Measurements from ENCODE around the gene SMPDL3A. TPM values are rescaled to one million over a fixed set of nuclear protein-coding genes. Genes with fewer than 3 reads are reported as not detected.
A peak's percentile ranks its signal among the peaks of the same experiment; 100 is the strongest.

SMPDL3A gene
- total and polyA plus RNA-seq, 2 of the 13 experiments (the other 11 are each of a cell fraction or from before 2014, with no cell fraction given), result 7.8 to 17.3 TPM

GRCh38 chr6:122789182-122790027 is at the start of gene SMPDL3A (continued):
- no peak for TF ChIP-seq MTA3 (CRISPR knock-in tag; IDR thresholded peaks at IDR 0.05)
- TF ChIP-seq NONO (IDR thresholded peaks at IDR 0.05), result no peak
- peak; percentile 94 for TF ChIP-seq NONO (CRISPR knock-in tag; conservative IDR thresholded peaks at IDR 0.05)
- TF ChIP-seq SP2 (CRISPR knock-in tag; IDR thresholded peaks at IDR 0.05), result peak; percentile 57; the same call in 1 of the 2 replicates
- peak; percentile 72 for TF ChIP-seq ZBTB2 (CRISPR knock-in tag; IDR thresholded peaks at IDR 0.05; ENCODE audit: low read depth)
- TF ChIP-seq ERF (CRISPR knock-in tag; IDR thresholded peaks at IDR 0.05), result peak; percentile 97
- TF ChIP-seq ZNF512B (CRISPR knock-in tag; IDR thresholded peaks at IDR 0.05; ENCODE audit: borderline replicate concordance), result 0 out of 2 replicates have a peak, but pooled peaks have one; percentile 23
- TF ChIP-seq SCMH1 (CRISPR knock-in tag; IDR thresholded peaks at IDR 0.05; ENCODE audit: borderline replicate concordance), result no peak
- TF ChIP-seq ZNF788 (CRISPR knock-in tag; IDR thresholded peaks at IDR 0.05; ENCODE audit: borderline replicate concordance), result peak; percentile 96
- TF ChIP-seq, protein P1, sequence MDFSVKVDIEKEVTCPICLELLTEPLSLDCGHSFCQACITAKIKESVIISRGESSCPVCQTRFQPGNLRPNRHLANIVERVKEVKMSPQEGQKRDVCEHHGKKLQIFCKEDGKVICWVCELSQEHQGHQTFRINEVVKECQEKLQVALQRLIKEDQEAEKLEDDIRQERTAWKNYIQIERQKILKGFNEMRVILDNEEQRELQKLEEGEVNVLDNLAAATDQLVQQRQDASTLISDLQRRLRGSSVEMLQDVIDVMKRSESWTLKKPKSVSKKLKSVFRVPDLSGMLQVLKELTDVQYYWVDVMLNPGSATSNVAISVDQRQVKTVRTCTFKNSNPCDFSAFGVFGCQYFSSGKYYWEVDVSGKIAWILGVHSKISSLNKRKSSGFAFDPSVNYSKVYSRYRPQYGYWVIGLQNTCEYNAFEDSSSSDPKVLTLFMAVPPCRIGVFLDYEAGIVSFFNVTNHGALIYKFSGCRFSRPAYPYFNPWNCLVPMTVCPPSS (IDR thresholded peaks at IDR 0.05), result no peak
- TF ChIP-seq ZBTB20 (CRISPR knock-in tag; IDR thresholded peaks at IDR 0.05; ENCODE audit: borderline replicate concordance, low read depth), result peak; percentile 33; the same call in 1 of the 2 replicates
- TF ChIP-seq ZBTB1 (CRISPR knock-in tag; IDR thresholded peaks at IDR 0.05; ENCODE audit: borderline replicate concordance), result no peak
- no peak for TF ChIP-seq SP1 (IDR thresholded peaks at IDR 0.05)
- peak; percentile 47; the same call in 1 of the 2 replicates for TF ChIP-seq SP1 (CRISPR knock-in tag; IDR thresholded peaks at IDR 0.05)
- TF ChIP-seq BHLHE40 (IDR thresholded peaks at IDR 0.05; ENCODE audit: low read length), result peak; percentile 89
- TF ChIP-seq MTF2 (CRISPR knock-in tag; IDR thresholded peaks at IDR 0.05; ENCODE audit: borderline replicate concordance), result peak; percentile 98
- no peak for TF ChIP-seq STAT5B (CRISPR knock-in tag; IDR thresholded peaks at IDR 0.05)
- TF ChIP-seq, protein P2, sequence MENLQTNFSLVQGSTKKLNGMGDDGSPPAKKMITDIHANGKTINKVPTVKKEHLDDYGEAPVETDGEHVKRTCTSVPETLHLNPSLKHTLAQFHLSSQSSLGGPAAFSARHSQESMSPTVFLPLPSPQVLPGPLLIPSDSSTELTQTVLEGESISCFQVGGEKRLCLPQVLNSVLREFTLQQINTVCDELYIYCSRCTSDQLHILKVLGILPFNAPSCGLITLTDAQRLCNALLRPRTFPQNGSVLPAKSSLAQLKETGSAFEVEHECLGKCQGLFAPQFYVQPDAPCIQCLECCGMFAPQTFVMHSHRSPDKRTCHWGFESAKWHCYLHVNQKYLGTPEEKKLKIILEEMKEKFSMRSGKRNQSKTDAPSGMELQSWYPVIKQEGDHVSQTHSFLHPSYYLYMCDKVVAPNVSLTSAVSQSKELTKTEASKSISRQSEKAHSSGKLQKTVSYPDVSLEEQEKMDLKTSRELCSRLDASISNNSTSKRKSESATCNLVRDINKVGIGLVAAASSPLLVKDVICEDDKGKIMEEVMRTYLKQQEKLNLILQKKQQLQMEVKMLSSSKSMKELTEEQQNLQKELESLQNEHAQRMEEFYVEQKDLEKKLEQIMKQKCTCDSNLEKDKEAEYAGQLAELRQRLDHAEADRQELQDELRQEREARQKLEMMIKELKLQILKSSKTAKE (CRISPR knock-in tag; IDR thresholded peaks at IDR 0.05; ENCODE audit: borderline replicate concordance), result peak; percentile 89
- TF ChIP-seq ISL2 (CRISPR knock-in tag; IDR thresholded peaks at IDR 0.05), result peak; percentile 84; the same call in 1 of the 2 replicates
- TF ChIP-seq ZNF101 (CRISPR knock-in tag; IDR thresholded peaks at IDR 0.05; ENCODE audit: borderline replicate concordance, low read depth), result no peak
- TF ChIP-seq ETS1 (CRISPR knock-in tag; IDR thresholded peaks at IDR 0.05), result no peak; the same call in 1 of the 2 replicates
